Sigmoid colon (tissue), 7 donors: Measurements from ENCODE around the gene ANKH. TPM values are rescaled to one million over a fixed set of nuclear protein-coding genes. Genes with fewer than 3 reads are reported as not detected.
"Not testable (repeated sequence)": the region's sequence is repeated elsewhere in the genome, so short reads cannot be mapped to it uniquely, and the experiment has no call there.

ENCODE experiments used
- DNase-seq: peaks from one replicate; pipeline ENCODE4 v3.0.0-alpha.2; 2019
- H3K27ac ChIP-seq, 4 donors: fragments of 200-600 bp; sonication (generic); one replicate each; pipeline ENCODE4 v1.5.1; 2016 to 2019; ENCODE audit warnings: mild to moderate bottlenecking in 1 of 4
- H3K27me3 ChIP-seq, 3 donors: fragments of 200-600 bp; sonication (generic); one replicate each; pipeline ENCODE4 v1.5.1; 2019; ENCODE audit warnings: mild to moderate bottlenecking in 1 of 3
- H3K36me3 ChIP-seq, 4 donors: fragments of 200-600 bp; sonication (generic); one replicate each; pipeline ENCODE4 v1.5.1; 2016 to 2019
- H3K4me1 ChIP-seq, 4 donors: fragments of 200-600 bp; sonication (generic); one replicate each; pipeline ENCODE4 v1.5.1; 2017 to 2019
- H3K4me3 ChIP-seq, 4 donors: fragments of 200-600 bp; sonication (generic); one replicate each; pipeline ENCODE4 v1.5.1; 2017 to 2019; ENCODE audit warnings: mild to moderate bottlenecking in 2 of 4, moderate library complexity in 1 of 4
- H3K9me3 ChIP-seq, 4 donors: fragments of 200-600 bp in 3 of 4; sonication (generic) in 3 of 4; one replicate each; pipeline versions ENCODE4 v1.5.1 to v1.6.1; 2013 to 2019
- CTCF ChIP-seq, 4 experiments: fragments of 450-650 bp in 3 of 4; fragments of 200-600 bp in 1 of 4; IDR thresholded peaks; one replicate each; pipeline ENCODE4 v1.5.1; 2016 to 2019; ENCODE audit warnings: antibody characterized with exemption in 4 of 4, mild to moderate bottlenecking in 3 of 4, moderate library complexity in 2 of 4
- EP300 ChIP-seq, 4 donors: sonication (generic); formaldehyde crosslinking; IDR thresholded peaks; one replicate each; pipeline ENCODE4 v1.6.1; 2017; ENCODE audit warnings: antibody characterized with exemption in 4 of 4
- POLR2A ChIP-seq, 2 donors: fragments of 450-650 bp; IDR thresholded peaks; one replicate each; pipeline ENCODE4 v1.6.1; 2016; ENCODE audit warnings: antibody characterized with exemption in 2 of 2, mild to moderate bottlenecking in 2 of 2, moderate library complexity in 2 of 2
- POLR2AphosphoS5 ChIP-seq, 4 donors: sonication (generic); formaldehyde crosslinking; IDR thresholded peaks; one replicate each; pipeline ENCODE4 v1.6.1; 2017; ENCODE audit warnings: antibody characterized with exemption in 4 of 4
- WGBS, 2 donors: extraction: QIAGEN DNeasy Blood & Tissue Kit; methylation state at CpG; one replicate each; pipeline ENCODE4 v1.1.7; 2013; 5-methylcytosine and 5-hydroxymethylcytosine counted together
- intact Hi-C: fragments of 100-400 bp; cut with DNase I; formaldehyde crosslinking; loops from one replicate; pipeline ENCODE4 v1.15.1; 2023
- polyA plus RNA-seq, 3 donors: library from polyadenylated mRNA; stranded (reverse); fragments of 200-250 nt; gene quantifications; one replicate each; pipeline ENCODE4 v1.2.3, GENCODE V29; 2013
- total RNA-seq, 4 donors: library from RNA; depleted of rRNA; stranded (reverse); fragments of >200 nt; gene quantifications; one replicate each; pipeline ENCODE4 v1.1.0, GENCODE V29; 2016
- donor health status: healthy with polysubstance abuse.
- donor health status: Bipolar disorder and iron deficiency.
- donor health status: healthy.

ANKH gene
- total and polyA plus RNA-seq, 7 donors, result 16.4 to 49.9 (median 24.7) TPM

GRCh38 chr5:14849516-14850294, 21.9 kb downstream of the ANKH start:
- WGBS, 2 donors, result 90 to 93% methylated on average over 14 of the region's 14 CpGs
- Histone ChIP-seq H3K4me3 (no peak overlapping the region), H3K27ac (no peak overlapping the region), H3K36me3 (no peaks in the 10 kb centered on the region), H3K9me3 (no peaks in the 10 kb centered on the region), H3K27me3 (no peaks in the 10 kb centered on the region), H3K4me1 (no peaks in the 10 kb centered on the region)
- DNase-seq, result no peak
- intact Hi-C loops, result no loop called here
- no peak for TF ChIP-seq CTCF (IDR thresholded peaks at IDR 0.05)
- no peak for TF ChIP-seq EP300 (IDR thresholded peaks at IDR 0.05)
- no peak for TF ChIP-seq POLR2AphosphoS5 (IDR thresholded peaks at IDR 0.05)
- no peak for TF ChIP-seq POLR2A (IDR thresholded peaks at IDR 0.05)

- H3K36me3 ChIP-seq, H3K27ac ChIP-seq, H3K9me3 ChIP-seq, H3K4me1 ChIP-seq, H3K27me3 ChIP-seq, intact Hi-C loops, H3K4me3 ChIP-seq, DNase-seq: not testable (repeated sequence)
- 49 to 73% methylated on average over 3 of the region's 3 CpGs for WGBS, 2 donors
Measured at GRCh38 chr5:14848942-14849341, 22.6 kb downstream of the ANKH start.

GRCh38 chr5:14848385-14848784, 23.2 kb downstream of the ANKH start:
- WGBS, 2 donors, result 95 to 97% methylated on average over 21 of the region's 21 CpGs
- Histone ChIP-seq H3K4me3 (no peak overlapping the region), H3K9me3 (no peaks in the 10 kb centered on the region), H3K27me3 (no peaks in the 10 kb centered on the region), H3K4me1 (no peaks in the 10 kb centered on the region), H3K36me3 (no peaks in the 10 kb centered on the region), H3K27ac (no peak overlapping the region)
- DNase-seq, result no peak
- TF ChIP-seq POLR2AphosphoS5 (IDR thresholded peaks at IDR 0.05) (no peak), CTCF (IDR thresholded peaks at IDR 0.05) (no peak), EP300 (IDR thresholded peaks at IDR 0.05) (no peak), POLR2A (IDR thresholded peaks at IDR 0.05) (no peak)
- intact Hi-C loops, result no loop called here

DNA sequence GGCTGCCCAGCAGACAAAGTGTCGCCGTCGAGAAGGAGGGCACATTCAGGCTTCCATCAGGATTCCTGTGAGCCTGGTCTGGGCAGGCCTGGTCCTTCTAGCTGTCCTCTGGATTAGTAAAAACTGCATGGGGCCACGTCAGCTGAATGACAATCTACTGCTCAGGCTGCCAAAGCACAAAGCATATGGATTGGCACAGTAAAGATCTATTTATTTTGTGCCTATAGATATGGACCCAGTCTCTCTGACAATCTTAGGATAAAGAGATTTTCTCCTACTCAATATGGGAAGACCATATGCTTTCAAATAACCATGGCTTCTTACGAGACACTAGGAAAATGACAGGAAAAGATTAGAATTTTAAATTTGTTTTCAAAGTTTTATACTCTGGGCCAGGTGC, 24.1 kb downstream of the ANKH start:
- DNase-seq, result no peak
- H3K4me1 ChIP-seq, result no peaks in the 10 kb centered on the region
- no peaks in the 10 kb centered on the region for H3K27me3 ChIP-seq
- no peaks in the 10 kb centered on the region for H3K36me3 ChIP-seq
- H3K9me3 ChIP-seq, result no peaks in the 10 kb centered on the region
- H3K4me3 ChIP-seq, result no peak overlapping the region
- no peak overlapping the region for H3K27ac ChIP-seq
- intact Hi-C loops, result no loop called here
- WGBS, 2 donors, result 91 to 93% methylated on average over 5 of the region's 5 CpGs
- no peak for TF ChIP-seq POLR2AphosphoS5 (IDR thresholded peaks at IDR 0.05)
- TF ChIP-seq POLR2A (IDR thresholded peaks at IDR 0.05), result no peak
- no peak for TF ChIP-seq CTCF (IDR thresholded peaks at IDR 0.05)
- TF ChIP-seq EP300 (IDR thresholded peaks at IDR 0.05), result no peak

DNA sequence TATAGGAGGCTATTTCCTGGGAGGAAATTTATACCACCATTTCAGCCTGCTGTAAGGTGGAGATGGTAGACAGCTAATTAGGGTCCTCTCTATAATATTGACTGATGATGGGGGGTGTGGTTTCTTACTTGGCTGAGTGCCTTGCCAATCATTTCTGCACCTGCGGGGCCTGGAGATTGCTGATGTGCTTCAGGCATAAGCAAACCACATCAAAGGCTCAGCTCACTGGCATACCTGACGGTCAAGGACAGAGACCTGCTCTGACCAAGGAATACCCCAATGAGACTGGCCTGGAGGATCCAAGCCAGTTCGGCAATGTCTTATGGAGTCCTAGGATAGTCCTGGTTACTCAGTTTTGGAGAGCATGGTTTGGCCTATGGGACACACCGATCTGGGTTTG, 29.5 kb downstream of the ANKH start:
- Histone ChIP-seq H3K4me1 (no peaks in the 10 kb centered on the region), H3K4me3 (no peak overlapping the region), H3K27me3 (no peaks in the 10 kb centered on the region), H3K9me3 (no peaks in the 10 kb centered on the region), H3K27ac (no peak overlapping the region), H3K36me3 (no peaks in the 10 kb centered on the region)
- DNase-seq, result no peak
- intact Hi-C loops, result no loop called here
- no peak for TF ChIP-seq EP300 (IDR thresholded peaks at IDR 0.05)
- TF ChIP-seq POLR2AphosphoS5 (IDR thresholded peaks at IDR 0.05), result no peak
- no peak for TF ChIP-seq POLR2A (IDR thresholded peaks at IDR 0.05)
- TF ChIP-seq CTCF (IDR thresholded peaks at IDR 0.05), result no peak
- WGBS, 2 donors, result 80 to 86% methylated on average over 4 of the region's 4 CpGs
